IMR-90 (cell line): ENCODE measurements around the gene CFAP299.
"Not testable (repeated sequence)": the region's sequence is repeated elsewhere in the genome, so short reads cannot be mapped to it uniquely, and the experiment has no call there.

Source experiments
- BHLHE40 ChIP-seq: fragments of 150-350 bp; IDR thresholded peaks from 2 replicates; pipeline ENCODE4 v1.6.1; 2016; ENCODE audit warnings: mild to moderate bottlenecking, low read depth, low read length
- CEBPB ChIP-seq: IDR thresholded peaks from 2 replicates; pipeline ENCODE4 v1.6.1; 2012; ENCODE audit warnings: low read depth, low read length, improper control_type of control experiment
- CHD1 ChIP-seq: IDR thresholded peaks from 2 replicates; pipeline ENCODE4 v1.6.1; 2012; ENCODE audit warnings: low read depth, low read length, improper control_type of control experiment
- CTCF ChIP-seq: conservative IDR thresholded peaks from 2 replicates; pipeline ENCODE4 v1.5.1; 2012; ENCODE audit warnings: mild to moderate bottlenecking, low read depth, low read length, improper control_type of control experiment
- ELK1 ChIP-seq: fragments of 150-350 bp; IDR thresholded peaks from 2 replicates; pipeline ENCODE4 v1.6.1; 2016; ENCODE audit warnings: low read depth, mild to moderate bottlenecking, low read length, moderate library complexity, borderline replicate concordance
- MAZ ChIP-seq: IDR thresholded peaks from 2 replicates; pipeline ENCODE4 v1.6.1; 2012; ENCODE audit warnings: low read depth, mild to moderate bottlenecking, low read length, improper control_type of control experiment, moderate library complexity, borderline replicate concordance
- MXI1 ChIP-seq: IDR thresholded peaks from 2 replicates; pipeline ENCODE4 v1.6.1; 2012; ENCODE audit warnings: low read depth, mild to moderate bottlenecking, low read length, moderate library complexity, borderline replicate concordance
- NFE2L2 ChIP-seq: fragments of 150-350 bp; IDR thresholded peaks from 2 replicates; pipeline ENCODE4 v1.6.1; 2016; ENCODE audit warnings: low read depth, mild to moderate bottlenecking, low read length
- POLR2A ChIP-seq: IDR thresholded peaks from 2 replicates; pipeline ENCODE4 v1.6.1; 2012; ENCODE audit warnings: mild to moderate bottlenecking, low read depth, low read length
- RFX5 ChIP-seq: IDR thresholded peaks from 2 replicates; pipeline ENCODE4 v1.8.0; 2012; ENCODE audit warnings: low read depth, mild to moderate bottlenecking, low read length, moderate library complexity
- SMC3 ChIP-seq: fragments of 150-350 bp; IDR thresholded peaks from 2 replicates; pipeline ENCODE4 v1.6.1; 2016; ENCODE audit warnings: low read depth, mild to moderate bottlenecking, antibody characterized with exemption, low read length, moderate library complexity
- USF2 ChIP-seq: fragments of 150-350 bp; IDR thresholded peaks from 2 replicates; pipeline ENCODE4 v1.6.1; 2017; ENCODE audit warnings: mild to moderate bottlenecking, antibody characterized with exemption, low read length, low read depth

GRCh38 chr4:80749558-80749957 lies 414.0 kb downstream of the CFAP299 start:
- TF ChIP-seq CTCF, CHD1, POLR2A, RFX5, BHLHE40, MAZ, USF2, CEBPB, MXI1, SMC3, ELK1, NFE2L2: not testable (repeated sequence)
